Effector memory CD8-positive, alpha-beta T cell (primary cell): Measurements from ENCODE around the gene AKAIN1.

ENCODE experiments used
- ATAC-seq: fragments of 150-1000 bp; cut with Tn5 transposase; replicated peaks from 2 replicates; pipeline ENCODE4 v1.10.0; 2021; ENCODE audit warnings: mild to moderate bottlenecking, moderate library complexity
- DNase-seq, 3 experiments: peaks; one replicate each; pipeline ENCODE4 v3.0.0; 2021
- H3K27ac Mint-ChIP-seq, 2 donors: one replicate each; pipeline ENCODE4 v1.8.0; 2022; ENCODE audit warnings: mild to moderate bottlenecking in 2 of 2, mixed read lengths in 2 of 2, moderate library complexity in 2 of 2
- H3K27me3 Mint-ChIP-seq, 2 donors: one replicate each; pipeline ENCODE4 v1.8.0; 2022; ENCODE audit warnings: mixed read lengths in 2 of 2
- H3K36me3 Mint-ChIP-seq: one replicate; pipeline ENCODE4 v1.8.0; 2022; ENCODE audit warnings: mild to moderate bottlenecking, moderate library complexity, mixed read lengths; ENCODE audit not compliant: insufficient read depth
- H3K4me1 Mint-ChIP-seq, 2 donors: one replicate each; pipeline ENCODE4 v1.8.0; 2022; ENCODE audit warnings: low read depth in 2 of 2, mixed read lengths in 2 of 2
- H3K4me3 Mint-ChIP-seq, 2 donors: one replicate each; pipeline ENCODE4 v1.8.0; 2022; ENCODE audit warnings: mild to moderate bottlenecking in 2 of 2, mixed read lengths in 2 of 2, moderate library complexity in 2 of 2
- H3K9me3 Mint-ChIP-seq, 2 donors: one replicate each; pipeline ENCODE4 v1.8.0; 2022; ENCODE audit warnings: mixed read lengths in 2 of 2

The AKAIN1 gene

DNA sequence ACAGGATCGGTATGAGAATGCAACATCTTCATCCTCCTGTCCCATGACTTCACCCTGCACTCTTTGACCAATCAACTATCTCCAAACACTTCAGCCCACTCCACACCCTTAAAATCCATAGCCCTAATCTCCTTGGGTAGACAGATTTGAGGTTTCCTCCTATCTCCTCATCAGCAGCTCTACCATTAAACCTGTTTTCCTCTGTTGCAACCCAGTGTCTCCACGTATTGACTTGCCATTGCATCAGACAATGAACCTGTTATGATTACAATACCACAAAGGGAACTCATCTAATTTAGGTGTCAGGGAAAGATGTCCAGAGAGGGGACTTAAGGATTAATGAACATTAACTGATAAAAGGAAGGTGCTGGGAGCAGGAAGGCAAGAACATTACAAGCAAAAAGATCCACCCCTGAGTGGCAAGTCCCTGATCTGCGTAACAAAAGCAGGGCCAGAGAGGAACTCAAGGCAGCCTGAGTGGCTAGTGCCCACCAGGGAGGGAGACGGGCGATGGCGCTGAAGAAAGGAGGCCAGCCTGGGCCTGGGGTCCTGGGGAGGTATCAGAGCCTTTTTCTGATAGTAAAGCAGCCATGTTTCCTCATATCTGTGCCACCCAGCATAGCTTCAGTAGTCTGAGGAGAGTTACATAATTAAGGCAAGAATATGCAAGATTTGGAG, 44.6 kb downstream of the AKAIN1 start:
- H3K36me3 Mint-ChIP-seq: no peaks in the 10 kb centered on the region
- no peak overlapping the region for H3K27ac Mint-ChIP-seq
- no peak overlapping the region for H3K4me3 Mint-ChIP-seq
- H3K27me3 Mint-ChIP-seq: peaks cover 16 to 32% of the 10 kb centered on the region in 2 donors
- DNase-seq (no peak), ATAC-seq (no peak)
- H3K4me1 Mint-ChIP-seq: no peaks in the 10 kb centered on the region
- H3K9me3 Mint-ChIP-seq: peaks cover 0 to 2% of the 10 kb centered on the region in 2 donors

GRCh38 chr18:5150894-5151293, 46.2 kb downstream of the AKAIN1 start:
- H3K27ac Mint-ChIP-seq: no peak overlapping the region
- peaks cover 0 to 2% of the 10 kb centered on the region in 2 donors for H3K9me3 Mint-ChIP-seq
- peaks cover 12 to 20% of the 10 kb centered on the region in 2 donors for H3K27me3 Mint-ChIP-seq
- H3K4me3 Mint-ChIP-seq: no peak overlapping the region
- DNase-seq (no peak), ATAC-seq (no peak)
- no peaks in the 10 kb centered on the region for H3K4me1 Mint-ChIP-seq
- H3K36me3 Mint-ChIP-seq: no peaks in the 10 kb centered on the region

DNA sequence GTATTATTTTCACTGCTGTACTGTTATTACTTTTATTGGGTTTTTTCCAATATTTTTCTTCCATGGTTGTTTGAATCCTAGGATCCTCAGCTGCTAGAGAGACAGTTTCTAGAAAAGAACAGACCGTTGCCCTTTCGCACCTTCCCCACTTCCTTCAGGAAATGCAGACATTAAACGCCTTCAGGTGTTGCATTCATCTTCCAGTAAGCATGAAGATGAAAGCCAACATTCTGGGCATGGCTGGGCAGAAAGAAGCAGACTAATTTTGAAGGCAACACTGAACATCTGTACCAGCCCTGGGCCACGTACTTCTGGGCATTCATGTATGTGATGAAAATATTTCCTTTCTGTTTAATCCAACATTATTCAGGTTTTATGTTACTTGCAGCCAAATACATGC, 51.0 kb downstream of the AKAIN1 start:
- Mint-ChIP-seq H3K4me1 (no peaks in the 10 kb centered on the region), H3K27me3 (peaks cover 12 to 19% of the 10 kb centered on the region in 2 donors), H3K9me3 (no peaks in the 10 kb centered on the region), H3K27ac (no peak overlapping the region), H3K36me3 (no peaks in the 10 kb centered on the region), H3K4me3 (no peak overlapping the region)
- ATAC-seq (no peak), DNase-seq (no peak)

GRCh38 chr18:5145168-5145825, 51.8 kb downstream of the AKAIN1 start:
- H3K4me3 Mint-ChIP-seq: no peak overlapping the region
- H3K4me1 Mint-ChIP-seq: no peaks in the 10 kb centered on the region
- ATAC-seq (no peak), DNase-seq (no peak)
- H3K36me3 Mint-ChIP-seq: no peaks in the 10 kb centered on the region
- no peaks in the 10 kb centered on the region for H3K9me3 Mint-ChIP-seq
- no peak overlapping the region for H3K27ac Mint-ChIP-seq
- H3K27me3 Mint-ChIP-seq: peaks cover 12 to 19% of the 10 kb centered on the region in 2 donors

DNA sequence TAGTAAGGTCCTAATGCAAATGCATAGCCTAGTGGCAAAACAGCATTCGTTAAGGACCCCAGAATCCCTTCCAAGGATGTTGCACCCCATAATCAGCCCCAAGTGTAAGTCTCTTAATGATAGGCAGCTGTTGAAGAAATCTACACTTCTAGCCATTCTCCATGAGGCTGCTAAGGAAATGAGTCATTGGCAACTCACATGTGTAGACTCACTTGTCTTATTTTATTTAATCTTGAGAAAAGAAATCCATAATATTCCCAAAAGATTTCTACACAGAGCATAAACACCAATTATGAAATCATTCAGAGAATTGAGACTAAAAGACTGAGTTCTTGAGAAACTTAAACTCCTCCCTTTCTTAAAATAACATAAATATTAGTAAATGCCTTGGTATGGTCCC, 52.4 kb downstream of the AKAIN1 start:
- DNase-seq (no peak), ATAC-seq (no peak)
- Mint-ChIP-seq H3K4me1 (no peaks in the 10 kb centered on the region), H3K27me3 (peaks cover 10 to 16% of the 10 kb centered on the region in 2 donors), H3K36me3 (no peaks in the 10 kb centered on the region), H3K9me3 (no peaks in the 10 kb centered on the region), H3K27ac (no peak overlapping the region), H3K4me3 (no peak overlapping the region)

DNA sequence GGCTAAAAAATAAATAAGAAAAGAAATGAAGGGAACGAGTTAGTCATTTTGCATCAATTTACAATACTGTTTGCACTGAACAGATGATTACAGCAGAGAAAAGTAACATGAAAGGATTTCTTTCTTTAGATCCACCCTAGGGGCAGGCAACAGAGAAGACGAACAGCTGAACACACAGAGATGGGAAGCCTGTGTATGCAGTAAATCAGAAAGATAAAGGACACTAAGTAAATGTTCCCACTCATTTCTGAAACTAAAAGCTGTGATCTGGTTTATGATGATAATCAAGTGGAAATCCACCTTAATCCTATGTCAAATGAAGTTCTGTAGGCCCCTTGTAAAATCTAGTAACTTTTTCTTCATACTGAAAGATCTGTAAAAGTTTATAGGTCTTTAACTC, 54.2 kb downstream of the AKAIN1 start:
- Mint-ChIP-seq H3K9me3 (no peaks in the 10 kb centered on the region), H3K27ac (no peak overlapping the region), H3K4me1 (no peaks in the 10 kb centered on the region), H3K36me3 (no peaks in the 10 kb centered on the region), H3K27me3 (peaks cover 6 to 8% of the 10 kb centered on the region in 2 donors), H3K4me3 (no peak overlapping the region)
- ATAC-seq (no peak), DNase-seq (no peak)

- H3K4me3 Mint-ChIP-seq: no peak overlapping the region
- no peaks in the 10 kb centered on the region for H3K36me3 Mint-ChIP-seq
- no peak overlapping the region for H3K27ac Mint-ChIP-seq
- no peaks in the 10 kb centered on the region for H3K4me1 Mint-ChIP-seq
- no peaks in the 10 kb centered on the region for H3K9me3 Mint-ChIP-seq
- DNase-seq (no peak), ATAC-seq (no peak)
- peaks cover 6 to 8% of the 10 kb centered on the region in 2 donors for H3K27me3 Mint-ChIP-seq
Observed at GRCh38 chr18:5142131-5142530, 54.9 kb downstream of the AKAIN1 start.

DNA sequence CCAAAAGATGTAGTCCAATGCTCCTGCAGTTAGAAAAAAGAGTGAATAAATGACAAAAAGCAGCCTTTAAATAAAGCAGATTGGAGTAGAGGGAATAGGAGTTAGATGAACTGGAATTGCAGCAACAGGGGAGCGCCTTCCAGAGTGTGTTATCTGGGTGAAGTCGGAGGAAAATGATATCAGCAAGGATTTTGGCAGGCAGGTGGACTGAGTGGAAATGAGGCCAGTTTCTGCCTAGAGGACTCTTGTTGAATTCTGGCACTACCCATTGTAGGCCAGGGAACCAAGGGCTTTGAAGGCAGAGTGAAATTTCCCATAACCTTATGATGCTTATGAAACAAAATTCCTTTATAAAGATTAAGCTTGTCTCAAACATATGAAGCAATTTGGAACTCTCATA, 59.8 kb downstream of the AKAIN1 start:
- no peak overlapping the region for H3K4me3 Mint-ChIP-seq
- ATAC-seq (no peak), DNase-seq (no peak)
- H3K4me1 Mint-ChIP-seq: no peaks in the 10 kb centered on the region
- no peaks in the 10 kb centered on the region for H3K27me3 Mint-ChIP-seq
- no peaks in the 10 kb centered on the region for H3K36me3 Mint-ChIP-seq
- H3K27ac Mint-ChIP-seq: no peak overlapping the region
- no peaks in the 10 kb centered on the region for H3K9me3 Mint-ChIP-seq

DNA sequence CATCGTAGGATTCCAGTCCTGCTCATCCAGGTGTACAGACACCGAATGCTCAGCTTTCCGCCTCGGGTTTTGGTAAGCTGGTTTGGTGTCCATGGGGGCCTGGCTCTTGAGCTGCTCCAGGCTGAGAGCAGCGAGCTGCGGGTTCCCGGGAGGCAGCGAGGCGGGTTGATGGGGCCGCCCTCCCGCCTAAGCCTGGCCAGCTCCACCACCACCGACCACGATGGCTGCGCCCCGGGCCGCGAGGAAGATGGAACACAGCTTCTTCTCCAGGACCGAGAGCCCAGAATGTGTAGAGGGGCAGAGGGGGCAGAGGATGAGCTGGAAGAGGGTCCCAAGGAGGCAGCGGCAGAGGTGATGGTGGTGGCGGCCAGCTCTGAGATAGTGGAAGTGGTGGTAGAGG, 64.1 kb downstream of the AKAIN1 start:
- Mint-ChIP-seq H3K4me3 (no peak overlapping the region), H3K27ac (no peak overlapping the region), H3K36me3 (no peaks in the 10 kb centered on the region), H3K27me3 (no peaks in the 10 kb centered on the region), H3K4me1 (no peaks in the 10 kb centered on the region), H3K9me3 (no peaks in the 10 kb centered on the region)
- DNase-seq (no peak), ATAC-seq (no peak)

GRCh38 chr18:5122272-5122671, 74.8 kb downstream of the AKAIN1 start:
- H3K27ac Mint-ChIP-seq: no peak overlapping the region
- peaks cover 10 to 54% of the 10 kb centered on the region in 2 donors for H3K9me3 Mint-ChIP-seq
- DNase-seq (no peak), ATAC-seq (no peak)
- H3K36me3 Mint-ChIP-seq: no peaks in the 10 kb centered on the region
- no peak overlapping the region for H3K4me3 Mint-ChIP-seq
- H3K27me3 Mint-ChIP-seq: peaks cover 7 to 34% of the 10 kb centered on the region in 2 donors
- no peaks in the 10 kb centered on the region for H3K4me1 Mint-ChIP-seq

- no peak for ATAC-seq
- H3K36me3 Mint-ChIP-seq: no peaks in the 10 kb centered on the region
- no peaks in the 10 kb centered on the region for H3K4me1 Mint-ChIP-seq
- peaks cover 0 to 1% of the 10 kb centered on the region in 2 donors for H3K9me3 Mint-ChIP-seq
- no peak overlapping the region for H3K27ac Mint-ChIP-seq
- no peak for DNase-seq
- H3K4me3 Mint-ChIP-seq: no peak overlapping the region
- peaks cover 0 to 12% of the 10 kb centered on the region in 2 donors for H3K27me3 Mint-ChIP-seq
Observed at GRCh38 chr18:5110266-5110665, 86.8 kb downstream of the AKAIN1 start.

DNA sequence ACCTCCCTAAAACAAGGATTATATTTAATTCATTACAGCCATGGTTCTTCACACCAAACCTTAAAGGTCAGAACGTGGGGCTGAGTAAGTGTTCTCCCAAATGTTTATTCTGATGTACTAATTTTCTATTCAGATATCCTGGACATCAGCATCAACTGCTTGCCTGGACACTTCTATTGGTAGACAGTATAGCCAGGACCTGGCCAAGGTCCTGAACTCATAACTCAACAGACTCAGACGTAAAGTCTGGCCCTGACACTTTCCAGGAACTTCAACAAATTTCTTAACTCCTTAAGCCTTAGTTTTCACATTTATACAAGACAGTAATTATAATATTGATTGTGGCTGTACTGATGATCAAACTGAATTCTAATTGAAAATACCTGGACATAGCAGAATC, 89.1 kb downstream of the AKAIN1 start:
- Mint-ChIP-seq H3K9me3 (no peaks in the 10 kb centered on the region), H3K4me1 (no peaks in the 10 kb centered on the region), H3K27me3 (peaks cover 0 to 7% of the 10 kb centered on the region in 2 donors), H3K4me3 (no peak overlapping the region), H3K36me3 (peaks cover 3% of the 10 kb centered on the region), H3K27ac (no peak overlapping the region)
- ATAC-seq: no peak
- DNase-seq: no peak

- Mint-ChIP-seq H3K4me3 (no peak overlapping the region), H3K9me3 (no peaks in the 10 kb centered on the region), H3K27ac (no peak overlapping the region), H3K27me3 (peaks cover 0 to 7% of the 10 kb centered on the region in 2 donors), H3K36me3 (peaks cover 3% of the 10 kb centered on the region), H3K4me1 (no peaks in the 10 kb centered on the region)
- DNase-seq (no peak), ATAC-seq (no peak)
Observed at GRCh38 chr18:5106730-5107129, 90.3 kb downstream of the AKAIN1 start.

DNA sequence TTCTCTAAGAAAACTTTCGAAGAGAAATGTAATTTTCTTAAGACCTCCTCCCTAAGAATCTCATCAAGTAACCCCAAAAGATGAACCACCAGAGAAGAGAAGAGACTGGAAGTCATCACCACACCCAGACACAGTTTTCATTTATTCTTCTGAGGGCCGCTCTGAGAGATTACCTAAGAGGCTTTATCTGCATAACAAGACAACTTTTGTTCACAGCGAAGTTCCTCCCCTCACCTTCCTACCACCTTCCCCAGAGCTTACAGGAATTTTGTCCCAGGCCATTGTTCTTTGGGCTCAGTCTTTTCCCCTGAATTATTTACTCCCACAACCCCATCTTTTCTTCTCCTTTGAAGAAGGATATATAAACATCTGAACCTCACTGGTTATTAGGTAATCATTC, 92.8 kb downstream of the AKAIN1 start:
- Mint-ChIP-seq H3K4me1 (no peaks in the 10 kb centered on the region), H3K4me3 (no peak overlapping the region), H3K27ac (no peak overlapping the region), H3K9me3 (no peaks in the 10 kb centered on the region), H3K27me3 (peaks cover 7 to 8% of the 10 kb centered on the region in 2 donors), H3K36me3 (peaks cover 3% of the 10 kb centered on the region)
- ATAC-seq (no peak), DNase-seq (no peak)
